ENCODE results near the gene PGBD5.

Gene PGBD5

GRCh38 chr1:230272557-230272956 is 153.6 kb downstream of the PGBD5 start:
- H3K18ac ChIP-seq (ENCODE audit: low read depth in 1 of 2, low read length in 2 of 2) = no peak overlapping the region
- H2BK120ac ChIP-seq (ENCODE audit: low read depth, low read length) = no peak overlapping the region
- H2BK12ac ChIP-seq (ENCODE audit: low read length in 2 of 2) = no peak overlapping the region
- H3K23ac ChIP-seq (ENCODE audit: low read length in 2 of 2) = no peak overlapping the region
- peaks cover 42 to 57% of the 10 kb centered on the region in 2 experiments for H3K36me3 ChIP-seq (ENCODE audit: control insufficient read depth in 1 of 2, insufficient read depth in 2 of 2, low read depth in 1 of 2, low read length in 2 of 2)
- 99% methylated on average over 9 of the region's 9 CpGs for WGBS
- H3K27me3 ChIP-seq (ENCODE audit: control insufficient read depth in 1 of 2, insufficient read depth in 1 of 2, low read length in 2 of 2) = no peaks in the 10 kb centered on the region
- H3K4ac ChIP-seq (ENCODE audit: low read depth in 1 of 2, low read length in 2 of 2) = no peak overlapping the region
- H3K4me3 ChIP-seq (ENCODE audit: insufficient read depth in 1 of 2, low read depth in 1 of 2, low read length in 2 of 2) = no peak overlapping the region
- peaks cover 6% of the 10 kb centered on the region for H3K4me1 ChIP-seq (ENCODE audit: control insufficient read depth, insufficient read depth, low read depth, low read length)
- H3K27ac ChIP-seq (ENCODE audit: low read length, poor library complexity, severe bottlenecking) = no peak overlapping the region
- no peak overlapping the region for H4K91ac ChIP-seq (ENCODE audit: low read length)
- DNase-seq = no peak
- H3K4me2 ChIP-seq (ENCODE audit: low read length, poor library complexity, severe bottlenecking) = no peak overlapping the region
- H3K14ac ChIP-seq (ENCODE audit: low read length in 2 of 2) = no peak overlapping the region
- H2BK5ac ChIP-seq (ENCODE audit: low read depth, low read length, poor library complexity, severe bottlenecking) = no peak overlapping the region
- no peak overlapping the region for H2AFZ ChIP-seq (ENCODE audit: low read depth, low read length)
- no peak overlapping the region for H2AK5ac ChIP-seq (ENCODE audit: low read length, severe bottlenecking)
- H2BK15ac ChIP-seq (ENCODE audit: low read depth, poor library complexity, severe bottlenecking) = no peak overlapping the region
- H3K9ac ChIP-seq (ENCODE audit: low read length) = no peak overlapping the region
- peaks cover 16% of the 10 kb centered on the region for H3K79me1 ChIP-seq (replicated peaks; ENCODE audit: low read length, poor library complexity, severe bottlenecking)
- no peaks in the 10 kb centered on the region for H3K9me3 ChIP-seq (ENCODE audit: control insufficient read depth, low read length)
- no peak overlapping the region for H4K8ac ChIP-seq (ENCODE audit: low read length)

GRCh38 chr1:230271300-230272035 is 154.7 kb downstream of the PGBD5 start:
- H3K18ac ChIP-seq (ENCODE audit: low read depth in 1 of 2, low read length in 2 of 2) = no peak overlapping the region
- H3K9me3 ChIP-seq (ENCODE audit: control insufficient read depth, low read length) = no peaks in the 10 kb centered on the region
- H3K4ac ChIP-seq (ENCODE audit: low read depth in 1 of 2, low read length in 2 of 2) = peak overlapping the region; percentile 2 to 42
- H3K14ac ChIP-seq (ENCODE audit: low read length in 2 of 2) = no peak overlapping the region
- H2BK120ac ChIP-seq (ENCODE audit: low read depth, low read length) = no peak overlapping the region
- H3K9ac ChIP-seq (ENCODE audit: low read length) = no peak overlapping the region
- no peak overlapping the region for H2AK5ac ChIP-seq (ENCODE audit: low read length, severe bottlenecking)
- DNase-seq = no peak
- H2BK12ac ChIP-seq (ENCODE audit: low read length in 2 of 2) = peak overlapping the region in 1 of 2 experiments; percentile 35
- peak overlapping the region; percentile 45 for H4K8ac ChIP-seq (ENCODE audit: low read length)
- 97% methylated on average over 17 of the region's 20 CpGs for WGBS
- H3K36me3 ChIP-seq (ENCODE audit: control insufficient read depth in 1 of 2, insufficient read depth in 2 of 2, low read depth in 1 of 2, low read length in 2 of 2) = peaks cover 43 to 57% of the 10 kb centered on the region in 2 experiments
- H2AFZ ChIP-seq (ENCODE audit: low read depth, low read length) = no peak overlapping the region
- H3K79me1 ChIP-seq (replicated peaks; ENCODE audit: low read length, poor library complexity, severe bottlenecking) = peaks cover 20% of the 10 kb centered on the region
- H3K4me1 ChIP-seq (ENCODE audit: control insufficient read depth, insufficient read depth, low read depth, low read length) = peaks cover 6% of the 10 kb centered on the region
- no peak overlapping the region for H3K27ac ChIP-seq (ENCODE audit: low read length, poor library complexity, severe bottlenecking)
- no peak overlapping the region for H3K23ac ChIP-seq (ENCODE audit: low read length in 2 of 2)
- no peak overlapping the region for H2BK5ac ChIP-seq (ENCODE audit: low read depth, low read length, poor library complexity, severe bottlenecking)
- H3K27me3 ChIP-seq (ENCODE audit: control insufficient read depth in 1 of 2, insufficient read depth in 1 of 2, low read length in 2 of 2) = no peaks in the 10 kb centered on the region
- no peak overlapping the region for H4K91ac ChIP-seq (ENCODE audit: low read length)
- no peak overlapping the region for H3K4me3 ChIP-seq (ENCODE audit: insufficient read depth in 1 of 2, low read depth in 1 of 2, low read length in 2 of 2)
- H2BK15ac ChIP-seq (ENCODE audit: low read depth, poor library complexity, severe bottlenecking) = no peak overlapping the region
- no peak overlapping the region for H3K4me2 ChIP-seq (ENCODE audit: low read length, poor library complexity, severe bottlenecking)

GRCh38 chr1:230270559-230271281 is 155.4 kb downstream of the PGBD5 start:
- H4K8ac ChIP-seq (ENCODE audit: low read length) = peak overlapping the region; percentile 45
- no peak overlapping the region for H3K14ac ChIP-seq (ENCODE audit: low read length in 2 of 2)
- no peak overlapping the region for H4K91ac ChIP-seq (ENCODE audit: low read length)
- H2BK120ac ChIP-seq (ENCODE audit: low read depth, low read length) = no peak overlapping the region
- no peaks in the 10 kb centered on the region for H3K9me3 ChIP-seq (ENCODE audit: control insufficient read depth, low read length)
- peaks cover 6% of the 10 kb centered on the region for H3K4me1 ChIP-seq (ENCODE audit: control insufficient read depth, insufficient read depth, low read depth, low read length)
- H3K4me3 ChIP-seq (ENCODE audit: insufficient read depth in 1 of 2, low read depth in 1 of 2, low read length in 2 of 2) = no peak overlapping the region
- no peak overlapping the region for H2AK5ac ChIP-seq (ENCODE audit: low read length, severe bottlenecking)
- H2BK12ac ChIP-seq (ENCODE audit: low read length in 2 of 2) = peak overlapping the region in 1 of 2 experiments; percentile 82
- H2BK15ac ChIP-seq (ENCODE audit: low read depth, poor library complexity, severe bottlenecking) = no peak overlapping the region
- H3K79me1 ChIP-seq (replicated peaks; ENCODE audit: low read length, poor library complexity, severe bottlenecking) = peaks cover 20% of the 10 kb centered on the region
- DNase-seq = peak; percentile 78
- H2BK5ac ChIP-seq (ENCODE audit: low read depth, low read length, poor library complexity, severe bottlenecking) = no peak overlapping the region
- no peaks in the 10 kb centered on the region for H3K27me3 ChIP-seq (ENCODE audit: control insufficient read depth in 1 of 2, insufficient read depth in 1 of 2, low read length in 2 of 2)
- no peak overlapping the region for H3K23ac ChIP-seq (ENCODE audit: low read length in 2 of 2)
- peaks cover 42 to 56% of the 10 kb centered on the region in 2 experiments for H3K36me3 ChIP-seq (ENCODE audit: control insufficient read depth in 1 of 2, insufficient read depth in 2 of 2, low read depth in 1 of 2, low read length in 2 of 2)
- WGBS = 55% methylated on average over 12 of the region's 14 CpGs
- H3K4me2 ChIP-seq (ENCODE audit: low read length, poor library complexity, severe bottlenecking) = no peak overlapping the region
- H3K18ac ChIP-seq (ENCODE audit: low read depth in 1 of 2, low read length in 2 of 2) = peak overlapping the region in 1 of 2 experiments; percentile 79
- H3K9ac ChIP-seq (ENCODE audit: low read length) = no peak overlapping the region
- no peak overlapping the region for H2AFZ ChIP-seq (ENCODE audit: low read depth, low read length)
- H3K27ac ChIP-seq (ENCODE audit: low read length, poor library complexity, severe bottlenecking) = no peak overlapping the region
- peak overlapping the region in 1 of 2 experiments; percentile 2 for H3K4ac ChIP-seq (ENCODE audit: low read depth in 1 of 2, low read length in 2 of 2)

- 96% methylated on average over 1 of the region's 1 CpG for WGBS
- Histone ChIP-seq H2BK5ac (ENCODE audit: low read depth, low read length, poor library complexity, severe bottlenecking) (no peak overlapping the region), H3K9ac (ENCODE audit: low read length) (no peak overlapping the region), H3K4me1 (ENCODE audit: control insufficient read depth, insufficient read depth, low read depth, low read length) (peaks cover 6% of the 10 kb centered on the region), H3K79me1 (replicated peaks; ENCODE audit: low read length, poor library complexity, severe bottlenecking) (peaks cover 20% of the 10 kb centered on the region), H3K23ac (ENCODE audit: low read length in 2 of 2) (no peak overlapping the region), H4K8ac (ENCODE audit: low read length) (peak overlapping the region; percentile 38), H3K27me3 (ENCODE audit: control insufficient read depth in 1 of 2, insufficient read depth in 1 of 2, low read length in 2 of 2) (no peaks in the 10 kb centered on the region), H3K18ac (ENCODE audit: low read depth in 1 of 2, low read length in 2 of 2) (no peak overlapping the region), H2BK12ac (ENCODE audit: low read length in 2 of 2) (no peak overlapping the region), H2AFZ (ENCODE audit: low read depth, low read length) (no peak overlapping the region), H3K9me3 (ENCODE audit: control insufficient read depth, low read length) (no peaks in the 10 kb centered on the region), H2AK5ac (ENCODE audit: low read length, severe bottlenecking) (no peak overlapping the region), H2BK15ac (ENCODE audit: low read depth, poor library complexity, severe bottlenecking) (no peak overlapping the region), H3K4me2 (ENCODE audit: low read length, poor library complexity, severe bottlenecking) (no peak overlapping the region), H4K91ac (ENCODE audit: low read length) (no peak overlapping the region), H3K4me3 (ENCODE audit: insufficient read depth in 1 of 2, low read depth in 1 of 2, low read length in 2 of 2) (no peak overlapping the region), H2BK120ac (ENCODE audit: low read depth, low read length) (no peak overlapping the region), H3K4ac (ENCODE audit: low read depth in 1 of 2, low read length in 2 of 2) (no peak overlapping the region), H3K27ac (ENCODE audit: low read length, poor library complexity, severe bottlenecking) (no peak overlapping the region), H3K14ac (ENCODE audit: low read length in 2 of 2) (no peak overlapping the region), H3K36me3 (ENCODE audit: control insufficient read depth in 1 of 2, insufficient read depth in 2 of 2, low read depth in 1 of 2, low read length in 2 of 2) (peaks cover 48 to 56% of the 10 kb centered on the region in 2 experiments)
- no peak for DNase-seq
Observed at GRCh38 chr1:230270185-230270558, 156.0 kb downstream of the PGBD5 start.
